ENCODE results near the gene NRM.
"Not testable (repeated sequence)": the region's sequence is repeated elsewhere in the genome, so short reads cannot be mapped to it uniquely, and the experiment has no call there.

Gene NRM

GRCh38 chr6:30719791-30720737 lies 29.3 kb upstream of the NRM start, which contains the start of gene TUBB:
Gene TUBB, plus strand, starts transcription at chr6:30720352. Its CDS starts 155 bp downstream, at chr6:30720507.
- DNase-seq: peak; percentile 92

GRCh38 chr6:30719356-30719755 lies 28.6 kb upstream of the NRM start:
- DNase-seq: no peak

DNA sequence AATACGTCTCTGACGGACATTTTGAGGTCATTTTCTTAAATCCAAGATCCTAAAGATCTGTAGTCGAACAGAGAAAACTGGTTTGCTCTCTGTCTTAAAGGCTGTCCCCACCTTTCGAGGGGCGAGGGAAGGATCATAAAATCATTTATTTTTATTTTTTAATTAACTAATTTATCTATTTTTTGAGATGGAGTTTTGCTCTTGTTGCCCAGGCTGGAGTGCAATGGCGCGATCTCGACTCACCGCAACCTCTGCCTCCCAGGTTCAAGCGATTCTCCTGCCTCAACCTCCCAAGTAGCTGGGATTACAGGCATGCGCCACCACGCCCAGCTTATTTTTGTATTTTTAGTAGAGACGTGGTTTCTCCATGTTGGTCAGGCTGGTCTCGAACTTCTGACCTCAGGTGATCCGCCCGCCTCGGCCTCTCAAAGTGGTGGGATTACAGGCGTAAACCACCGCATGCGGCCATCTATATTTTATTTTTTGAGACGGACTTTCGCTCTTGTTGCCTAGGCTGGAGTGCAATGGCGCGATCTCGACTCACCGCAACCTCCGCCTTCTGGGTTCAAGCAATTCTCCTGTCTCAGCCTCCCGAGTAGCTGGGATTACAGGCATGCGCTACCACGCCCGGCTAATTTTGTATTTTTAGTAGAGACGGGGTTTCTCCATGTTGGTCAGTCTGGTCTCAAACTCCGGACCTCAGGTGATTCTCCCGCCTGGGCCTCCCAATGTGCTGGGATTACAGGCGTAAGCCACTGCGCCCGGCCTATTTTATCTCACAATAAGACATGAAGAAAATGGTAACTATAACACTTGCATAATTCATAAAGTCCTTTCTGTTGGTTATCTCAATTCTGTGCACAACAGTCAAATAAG lies 27.3 kb upstream of the NRM start:
- not testable (repeated sequence) for DNase-seq

DNA sequence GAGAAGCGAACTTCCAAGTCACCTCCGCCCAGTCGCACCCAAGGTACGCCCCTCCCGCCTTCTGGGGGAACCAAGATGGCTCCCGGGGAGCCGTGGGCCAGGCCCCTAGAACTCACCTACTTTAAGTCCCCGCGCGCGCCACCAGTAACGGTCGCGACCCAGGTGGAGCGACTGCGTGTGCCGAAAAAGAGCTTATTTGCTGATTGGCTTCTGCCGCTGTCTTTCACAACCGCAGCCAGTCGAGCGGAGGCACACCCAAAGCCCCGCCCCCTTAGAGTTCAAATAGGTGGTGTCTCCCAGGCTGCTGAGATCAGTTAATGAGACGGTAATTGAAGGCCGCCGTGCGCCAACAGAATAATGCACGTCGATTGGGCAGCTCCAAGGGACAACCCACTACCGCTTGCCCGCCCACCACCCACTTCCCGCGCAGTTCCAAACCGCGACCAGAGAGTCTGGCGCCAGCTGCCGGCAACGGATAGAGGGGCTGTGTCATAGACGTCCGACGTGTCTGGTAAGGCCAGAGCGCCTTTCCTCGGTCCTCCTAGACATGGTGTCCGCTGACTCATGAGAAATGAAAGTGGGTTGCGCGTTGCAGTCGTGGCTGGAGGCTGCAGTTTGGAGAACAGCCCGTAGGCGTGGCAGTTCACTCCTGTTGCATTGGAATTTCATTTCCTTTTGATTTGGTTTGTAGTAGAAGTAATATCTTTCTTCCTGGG lies 26.5 kb upstream of the NRM start, which contains the start of gene MDC1:
Gene MDC1 (minus strand): TSS at position 153 of the 716 bp plus-strand sequence. CDS start 2,106 bp downstream, outside the sequence.
- peak; percentile 97 for DNase-seq

DNA sequence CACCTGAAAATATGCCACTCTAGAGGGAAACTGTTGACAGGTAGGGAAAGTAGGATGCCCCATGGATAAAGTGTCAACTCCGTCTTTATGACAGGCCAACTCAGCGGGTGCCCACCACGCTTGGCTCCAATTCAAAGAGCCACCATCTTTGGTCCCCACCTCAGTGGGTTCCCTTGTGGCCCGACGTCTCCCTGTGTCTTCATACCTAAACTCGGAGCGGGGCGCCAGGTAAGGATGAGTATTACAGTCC lies 26.0 kb upstream of the NRM start:
- DNase-seq: no peak

- no peak for DNase-seq
Observed at GRCh38 chr6:30714263-30714662, 23.5 kb upstream of the NRM start.

DNA sequence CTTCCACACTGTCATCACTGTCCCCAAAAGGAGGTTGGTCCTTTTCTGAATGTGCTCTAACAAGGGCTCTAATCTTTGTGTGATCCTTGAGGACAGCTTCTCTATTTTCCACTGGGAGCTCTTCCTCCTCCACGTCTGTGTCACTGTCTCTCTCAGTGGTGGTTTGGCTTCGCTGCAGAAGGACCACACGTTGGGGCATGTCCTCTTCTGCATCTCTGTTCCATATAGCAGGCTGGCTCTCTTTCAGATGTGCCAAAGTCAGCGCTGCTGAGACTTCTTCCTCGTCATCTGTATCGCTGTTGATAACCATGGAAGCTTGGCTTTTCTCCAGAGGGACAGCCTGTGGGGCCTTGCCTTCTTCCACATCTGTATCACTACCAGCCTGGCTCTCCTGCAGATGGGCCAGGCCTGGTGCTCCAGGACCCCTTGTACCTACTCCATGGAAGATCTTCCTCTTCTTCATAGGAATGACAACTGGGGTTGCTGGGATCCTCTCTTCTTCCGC lies 21.7 kb upstream of the NRM start:
- DNase-seq: no peak

GRCh38 chr6:30711758-30712380 lies 21.1 kb upstream of the NRM start:
- DNase-seq: no peak

DNA sequence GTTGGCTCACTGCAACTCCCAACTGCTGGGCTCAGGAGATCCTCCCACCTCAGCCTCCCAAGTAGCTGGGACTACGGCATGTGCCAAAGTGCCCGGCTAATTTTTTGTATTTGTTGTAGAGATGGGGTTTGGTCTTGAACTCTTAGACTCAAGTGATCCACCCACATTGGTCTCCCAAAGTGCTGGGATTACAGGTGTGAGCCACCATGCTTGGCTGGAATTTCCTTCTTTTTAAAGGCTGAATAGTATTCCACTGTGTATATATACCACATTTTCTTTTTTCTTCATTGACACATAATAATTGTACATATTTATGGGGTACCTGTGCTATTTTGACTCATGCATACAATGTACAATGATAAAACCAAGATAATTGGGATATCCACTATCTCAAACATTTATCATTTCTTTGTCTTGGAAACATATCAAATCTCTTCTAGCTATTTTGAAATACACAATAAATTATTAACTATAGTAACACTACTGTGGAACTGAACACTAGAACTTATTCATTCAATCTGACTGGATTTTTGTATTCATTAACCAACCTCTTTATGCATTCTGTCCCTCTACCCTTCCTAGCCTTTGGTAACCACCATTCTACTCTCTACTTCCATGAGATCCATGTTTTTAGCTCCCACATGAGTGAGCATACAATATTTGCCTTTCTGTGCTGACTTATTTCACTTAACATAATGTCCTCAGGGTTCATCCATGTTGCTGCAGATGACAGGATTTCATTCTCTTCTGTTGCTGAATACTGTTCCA lies 18.5 kb upstream of the NRM start:
- no peak for DNase-seq

DNA sequence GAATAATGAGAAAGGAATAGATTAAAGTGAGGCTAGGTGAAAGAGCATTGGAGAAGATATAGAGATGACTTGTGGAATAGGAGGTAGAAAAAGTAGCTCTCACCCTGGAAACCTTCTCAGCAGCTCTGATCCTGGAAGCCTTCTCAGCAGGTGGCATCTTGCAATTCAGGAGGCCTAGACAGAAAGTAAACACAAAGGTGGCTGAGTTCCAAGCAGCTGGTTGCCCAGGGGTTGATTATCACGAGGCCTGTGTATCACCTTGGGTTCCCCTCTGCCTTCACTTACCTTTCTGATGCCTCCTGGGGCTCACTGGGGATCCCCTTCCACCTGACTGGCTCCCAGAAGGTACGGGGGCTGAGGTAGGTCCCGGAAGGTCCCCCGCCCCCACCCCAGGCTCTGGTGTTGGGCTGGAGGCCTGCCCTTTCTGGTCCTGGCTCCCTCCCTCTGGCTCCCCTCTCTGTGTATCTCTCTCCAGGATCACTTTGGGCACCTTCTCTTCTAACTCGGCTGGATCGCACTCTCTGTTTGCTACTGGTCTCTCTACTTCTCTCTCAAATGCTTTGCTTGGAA lies 16.6 kb upstream of the NRM start:
- DNase-seq: peak; percentile 73

DNA sequence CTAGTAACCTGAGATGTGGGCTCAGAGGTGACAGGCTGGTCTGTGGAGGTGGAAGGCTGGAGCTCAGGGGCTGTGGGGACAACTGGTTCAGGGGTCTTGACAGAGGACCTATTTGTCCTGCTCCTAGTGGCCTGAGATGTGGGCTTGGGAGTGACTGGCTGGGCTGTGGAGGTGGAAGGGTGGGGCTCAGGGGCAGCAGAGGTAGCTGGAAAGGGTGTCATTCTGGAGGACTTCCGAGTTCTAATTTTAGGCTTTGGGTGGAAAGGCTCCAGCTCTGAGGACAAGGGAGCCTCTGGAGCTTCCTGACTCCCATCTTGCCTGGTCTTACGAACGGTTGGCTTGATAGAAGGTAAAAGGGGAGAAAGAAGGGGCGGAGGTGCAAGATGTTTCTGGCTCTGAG lies 14.8 kb upstream of the NRM start:
- DNase-seq: no peak

DNA sequence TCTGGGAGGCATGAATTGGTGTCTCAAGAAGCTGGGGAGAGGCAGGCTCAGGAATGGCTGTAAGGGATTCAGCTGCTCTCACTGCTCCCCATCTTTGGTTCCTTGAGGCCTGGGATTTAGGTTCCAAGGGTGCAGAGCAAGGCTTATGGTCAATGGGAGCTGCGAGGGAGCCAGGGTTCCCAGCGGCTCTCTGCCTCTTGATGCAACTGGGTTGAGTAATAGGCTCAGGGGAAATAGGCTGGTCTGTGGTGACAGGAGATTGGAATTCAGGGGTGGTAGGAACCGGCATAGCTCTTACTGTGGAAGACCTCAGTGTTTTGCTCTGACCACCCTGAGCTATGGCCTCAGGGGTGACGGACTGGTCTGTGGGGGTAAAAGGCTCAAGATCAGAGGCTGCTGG lies 13.0 kb upstream of the NRM start:
- no peak for DNase-seq

DNA sequence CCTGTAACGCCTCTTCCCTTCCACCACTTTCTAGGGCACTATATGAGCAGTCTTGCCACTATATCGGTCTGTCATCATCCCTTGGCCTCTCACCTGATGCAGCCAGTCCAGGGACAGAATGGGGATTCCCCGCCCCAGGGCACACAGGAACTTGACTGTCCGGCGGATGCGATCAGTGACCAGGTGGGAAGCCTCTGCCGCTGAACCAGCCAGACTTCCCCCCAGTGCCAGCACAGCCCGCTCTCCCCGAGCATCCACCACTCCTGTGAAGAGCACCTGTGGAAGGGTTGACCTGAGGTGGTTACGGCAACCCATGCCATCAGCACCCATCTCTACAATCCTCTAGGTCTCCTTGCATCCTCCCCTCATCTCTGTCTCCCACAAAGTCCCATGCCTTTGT lies 12.2 kb upstream of the NRM start:
- DNase-seq: no peak

GRCh38 chr6:30700340-30700739 lies 9.6 kb upstream of the NRM start:
- no peak for DNase-seq

GRCh38 chr6:30696432-30696831 lies 5.6 kb upstream of the NRM start:
- no peak for DNase-seq

- no peak for DNase-seq
Observed at GRCh38 chr6:30691208-30691847, 544 bp upstream of the NRM start.

DNA sequence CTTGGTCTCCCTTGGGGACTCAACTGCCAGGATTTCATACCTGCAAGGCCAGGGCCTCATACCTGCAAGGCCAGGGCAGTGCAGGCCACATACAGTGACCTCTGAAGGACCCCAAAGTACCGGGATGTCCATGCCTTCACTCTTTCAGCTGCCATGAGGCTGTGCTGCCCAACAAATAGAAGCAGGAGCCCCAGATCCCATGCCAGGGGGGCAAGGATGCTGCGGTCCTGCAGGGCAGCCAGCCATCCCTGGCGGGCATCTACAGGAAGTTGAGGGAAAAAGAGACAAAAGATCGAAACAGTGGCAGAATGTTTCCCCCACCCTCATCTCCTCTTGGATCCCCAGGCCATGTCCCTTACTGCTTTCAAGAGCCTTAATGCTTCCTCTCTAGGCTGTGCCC lies 799 bp downstream of the NRM start:
- no peak for DNase-seq

DNA sequence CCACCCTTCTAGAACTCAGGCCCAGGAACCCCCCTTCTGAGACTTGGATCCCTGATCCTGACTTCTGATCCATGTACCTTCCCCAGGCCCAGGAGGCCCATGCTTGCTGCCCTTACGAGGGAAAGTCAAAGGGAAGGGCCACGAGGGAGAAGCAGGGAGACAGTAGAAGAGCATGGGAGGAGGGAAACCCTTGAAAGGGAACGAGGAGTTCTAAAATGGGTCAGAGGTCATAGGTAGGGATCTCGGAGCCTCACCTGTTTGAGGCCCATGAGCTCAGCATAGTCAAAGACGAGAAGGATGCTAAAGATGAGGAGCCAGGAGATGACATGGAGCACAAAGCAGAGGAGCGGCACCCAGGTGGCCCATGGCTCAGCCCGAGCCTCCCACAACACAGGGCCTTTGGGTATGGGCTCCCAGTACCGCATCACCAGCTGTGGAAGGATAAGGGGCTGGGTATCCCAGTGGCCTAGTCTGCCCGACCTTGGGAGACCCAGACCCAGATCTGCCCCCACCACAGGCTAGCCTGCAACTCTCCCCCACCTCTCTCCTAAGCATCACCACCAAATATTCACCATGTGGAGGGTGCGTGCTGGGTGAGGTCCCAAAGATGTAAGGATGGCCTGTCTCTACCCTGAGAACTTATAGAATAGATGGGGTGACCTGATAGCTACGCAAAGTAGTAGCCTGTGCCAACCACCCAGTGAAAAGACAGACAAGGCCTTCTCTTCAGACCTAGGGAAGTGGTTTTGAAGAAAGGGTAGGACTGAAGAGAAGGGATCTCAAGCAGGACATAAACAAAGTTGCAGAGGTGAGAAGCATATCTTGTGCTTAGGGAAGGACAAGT lies 1.5 kb downstream of the NRM start:
- no peak for DNase-seq

GRCh38 chr6:30688569-30688968 lies 2.2 kb downstream of the NRM start:
- DNase-seq: no peak

Measured in NCI-H1092 (cell line).